ENCODE data around the gene SPOCD1.

The SPOCD1 gene

DNA sequence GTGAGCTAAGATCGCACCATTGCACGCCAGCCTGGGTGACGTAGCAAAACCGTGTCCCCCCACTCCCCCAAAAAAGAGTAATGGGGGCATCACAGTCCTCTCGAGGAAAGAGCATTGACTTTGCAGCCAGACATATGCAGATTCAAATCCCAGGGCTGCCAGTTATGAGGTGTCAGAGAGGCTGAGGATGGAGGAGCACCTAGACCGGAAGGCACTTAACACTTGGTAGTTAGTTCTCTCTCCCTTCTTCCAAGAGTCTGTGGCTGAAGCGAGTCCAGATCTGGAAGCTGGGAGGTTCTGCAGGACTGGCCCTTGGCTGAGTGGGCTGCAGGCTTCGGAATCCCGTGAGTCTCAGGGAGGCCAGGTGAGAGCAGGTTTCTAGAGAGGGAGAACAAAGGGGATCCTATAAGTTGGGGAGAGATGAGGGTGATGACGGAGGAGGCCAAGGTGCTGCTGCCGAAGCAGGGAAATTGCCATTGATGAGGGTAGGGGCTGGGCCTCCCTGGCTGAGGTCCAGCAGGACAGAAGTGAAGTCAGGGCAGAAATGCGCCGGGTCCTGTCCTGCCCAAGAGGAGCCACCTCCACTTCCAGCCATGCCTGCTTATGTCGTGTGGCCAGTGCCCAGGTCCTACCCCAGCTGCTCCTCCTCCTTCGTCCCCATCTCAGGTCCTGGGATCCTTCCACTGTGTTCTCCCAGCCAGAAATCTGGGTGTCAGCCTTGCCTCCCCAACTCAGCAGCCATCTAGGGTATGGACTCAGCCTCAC is 13.3 kb upstream of the SPOCD1 start:
- Histone ChIP-seq H3F3A (ENCODE audit: low read depth) (no peaks in the 10 kb centered on the region), H3K9me2 (replicated peaks; ENCODE audit: low read depth, low read length) (no peaks in the 10 kb centered on the region)

DNA sequence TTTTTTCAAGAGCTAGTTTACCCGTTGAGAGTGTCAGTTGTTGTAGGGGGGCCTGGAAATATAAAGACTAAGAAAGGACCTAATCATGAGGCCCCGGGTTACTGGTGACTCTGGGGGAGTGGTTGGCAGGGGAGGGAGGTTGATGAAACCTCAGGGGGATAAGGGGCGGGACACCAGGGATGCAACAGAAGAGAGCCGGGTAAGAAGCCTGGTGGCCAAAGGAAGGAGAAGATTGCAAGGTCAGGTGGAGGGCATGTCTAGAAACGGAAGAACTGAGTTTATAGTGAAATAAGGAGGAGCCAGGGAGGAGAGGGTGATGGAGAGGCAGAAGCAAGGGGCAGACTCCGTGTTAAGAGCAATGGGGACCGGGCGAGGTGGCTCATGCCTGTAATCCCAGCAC is 12.5 kb upstream of the SPOCD1 start:
- no peaks in the 10 kb centered on the region for H3K27me3 ChIP-seq (ENCODE audit: insufficient read depth, low read length, poor library complexity, severe bottlenecking)
- H3K4me1 ChIP-seq (ENCODE audit: insufficient read depth, low read length, poor library complexity, severe bottlenecking), result peaks cover 22% of the 10 kb centered on the region
- no peak overlapping the region for H3K9ac ChIP-seq (ENCODE audit: low read depth, low read length, poor library complexity, severe bottlenecking)
- no peaks in the 10 kb centered on the region for H3F3A ChIP-seq (ENCODE audit: low read depth)
- TF ChIP-seq EZH2phosphoT487 (IDR thresholded peaks at IDR 0.05; ENCODE audit: borderline replicate concordance), result no peak
- TF ChIP-seq, protein P1, sequence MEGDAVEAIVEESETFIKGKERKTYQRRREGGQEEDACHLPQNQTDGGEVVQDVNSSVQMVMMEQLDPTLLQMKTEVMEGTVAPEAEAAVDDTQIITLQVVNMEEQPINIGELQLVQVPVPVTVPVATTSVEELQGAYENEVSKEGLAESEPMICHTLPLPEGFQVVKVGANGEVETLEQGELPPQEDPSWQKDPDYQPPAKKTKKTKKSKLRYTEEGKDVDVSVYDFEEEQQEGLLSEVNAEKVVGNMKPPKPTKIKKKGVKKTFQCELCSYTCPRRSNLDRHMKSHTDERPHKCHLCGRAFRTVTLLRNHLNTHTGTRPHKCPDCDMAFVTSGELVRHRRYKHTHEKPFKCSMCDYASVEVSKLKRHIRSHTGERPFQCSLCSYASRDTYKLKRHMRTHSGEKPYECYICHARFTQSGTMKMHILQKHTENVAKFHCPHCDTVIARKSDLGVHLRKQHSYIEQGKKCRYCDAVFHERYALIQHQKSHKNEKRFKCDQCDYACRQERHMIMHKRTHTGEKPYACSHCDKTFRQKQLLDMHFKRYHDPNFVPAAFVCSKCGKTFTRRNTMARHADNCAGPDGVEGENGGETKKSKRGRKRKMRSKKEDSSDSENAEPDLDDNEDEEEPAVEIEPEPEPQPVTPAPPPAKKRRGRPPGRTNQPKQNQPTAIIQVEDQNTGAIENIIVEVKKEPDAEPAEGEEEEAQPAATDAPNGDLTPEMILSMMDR (conservative IDR thresholded peaks at IDR 0.05; ENCODE audit: low read length), result no peak
- H3K9me3 ChIP-seq (ENCODE audit: insufficient read depth, low read depth, low read length), result no peaks in the 10 kb centered on the region
- no peaks in the 10 kb centered on the region for H3K9me2 ChIP-seq (replicated peaks; ENCODE audit: low read depth, low read length)
- H3K4me2 ChIP-seq (ENCODE audit: low read depth, low read length, poor library complexity, severe bottlenecking), result peak overlapping the region; percentile 0
- H3K36me3 ChIP-seq (ENCODE audit: insufficient read depth, low read length), result no peaks in the 10 kb centered on the region
- H3K79me2 ChIP-seq (ENCODE audit: insufficient read depth, low read length), result no peaks in the 10 kb centered on the region
- no peaks in the 10 kb centered on the region for H4K20me1 ChIP-seq (ENCODE audit: insufficient read depth, low read length, poor library complexity, severe bottlenecking)
- H2AFZ ChIP-seq (ENCODE audit: low read length), result no peak overlapping the region
- H3K4me3 ChIP-seq (ENCODE audit: low read length, poor library complexity, severe bottlenecking), result no peak overlapping the region

More for the DNA sequence above, 13.3 kb upstream of the SPOCD1 start:
- Histone ChIP-seq H3K9ac (ENCODE audit: low read depth, low read length, poor library complexity, severe bottlenecking) (no peak overlapping the region), H3K4me3 (ENCODE audit: low read length, poor library complexity, severe bottlenecking) (no peak overlapping the region), H3K27me3 (ENCODE audit: insufficient read depth, low read length, poor library complexity, severe bottlenecking) (no peaks in the 10 kb centered on the region), H2AFZ (ENCODE audit: low read length) (no peak overlapping the region), H3K4me2 (ENCODE audit: low read depth, low read length, poor library complexity, severe bottlenecking) (no peak overlapping the region), H3K79me2 (ENCODE audit: insufficient read depth, low read length) (no peaks in the 10 kb centered on the region), H3K36me3 (ENCODE audit: insufficient read depth, low read length) (no peaks in the 10 kb centered on the region), H3K9me3 (ENCODE audit: insufficient read depth, low read depth, low read length) (no peaks in the 10 kb centered on the region), H3K4me1 (ENCODE audit: insufficient read depth, low read length, poor library complexity, severe bottlenecking) (peaks cover 22% of the 10 kb centered on the region), H4K20me1 (ENCODE audit: insufficient read depth, low read length, poor library complexity, severe bottlenecking) (no peaks in the 10 kb centered on the region)
- TF ChIP-seq, protein P1 (conservative IDR thresholded peaks at IDR 0.05; ENCODE audit: low read length), result no peak
- TF ChIP-seq EZH2phosphoT487 (IDR thresholded peaks at IDR 0.05; ENCODE audit: borderline replicate concordance), result no peak

DNA sequence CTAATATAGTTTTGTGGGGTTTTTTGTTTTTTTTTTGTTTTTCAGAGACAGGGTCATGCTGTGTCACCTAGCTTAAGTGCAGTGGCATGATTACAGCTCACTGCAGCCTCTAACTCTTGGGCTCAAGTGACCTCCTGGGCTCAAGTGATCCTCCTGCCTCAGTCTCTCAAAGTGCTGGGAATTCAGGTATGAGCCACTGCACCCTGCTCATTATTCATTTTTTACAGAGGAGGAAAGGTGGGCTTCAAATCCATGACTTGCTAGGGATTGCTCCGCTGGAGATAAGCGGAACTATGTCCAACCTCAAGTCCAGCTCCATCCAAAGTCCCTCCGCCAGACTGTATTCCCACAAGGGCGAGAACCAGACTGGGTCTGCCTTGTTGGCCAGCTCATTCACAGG is 8.0 kb upstream of the SPOCD1 start:
- H3K9ac ChIP-seq (ENCODE audit: low read depth, low read length, poor library complexity, severe bottlenecking), result no peak overlapping the region
- no peaks in the 10 kb centered on the region for H3K9me2 ChIP-seq (replicated peaks; ENCODE audit: low read depth, low read length)
- no peak overlapping the region for H3K4me3 ChIP-seq (ENCODE audit: low read length, poor library complexity, severe bottlenecking)
- no peaks in the 10 kb centered on the region for H3F3A ChIP-seq (ENCODE audit: low read depth)
- no peaks in the 10 kb centered on the region for H3K36me3 ChIP-seq (ENCODE audit: insufficient read depth, low read length)
- no peak overlapping the region for H2AFZ ChIP-seq (ENCODE audit: low read length)
- no peaks in the 10 kb centered on the region for H3K9me3 ChIP-seq (ENCODE audit: insufficient read depth, low read depth, low read length)
- H4K20me1 ChIP-seq (ENCODE audit: insufficient read depth, low read length, poor library complexity, severe bottlenecking), result no peaks in the 10 kb centered on the region
- no peak overlapping the region for H3K4me2 ChIP-seq (ENCODE audit: low read depth, low read length, poor library complexity, severe bottlenecking)
- peaks cover 17% of the 10 kb centered on the region for H3K4me1 ChIP-seq (ENCODE audit: insufficient read depth, low read length, poor library complexity, severe bottlenecking)
- H3K27me3 ChIP-seq (ENCODE audit: insufficient read depth, low read length, poor library complexity, severe bottlenecking), result no peaks in the 10 kb centered on the region
- H3K79me2 ChIP-seq (ENCODE audit: insufficient read depth, low read length), result no peaks in the 10 kb centered on the region
- TF ChIP-seq EZH2phosphoT487 (IDR thresholded peaks at IDR 0.05; ENCODE audit: borderline replicate concordance), result no peak
- TF ChIP-seq, protein P1 (conservative IDR thresholded peaks at IDR 0.05; ENCODE audit: low read length), result no peak
